ENCODE data around the gene AMDHD2.
"Not testable (repeated sequence)": the region's sequence is repeated elsewhere in the genome, so short reads cannot be mapped to it uniquely, and the experiment has no call there.

Gene AMDHD2

DNA sequence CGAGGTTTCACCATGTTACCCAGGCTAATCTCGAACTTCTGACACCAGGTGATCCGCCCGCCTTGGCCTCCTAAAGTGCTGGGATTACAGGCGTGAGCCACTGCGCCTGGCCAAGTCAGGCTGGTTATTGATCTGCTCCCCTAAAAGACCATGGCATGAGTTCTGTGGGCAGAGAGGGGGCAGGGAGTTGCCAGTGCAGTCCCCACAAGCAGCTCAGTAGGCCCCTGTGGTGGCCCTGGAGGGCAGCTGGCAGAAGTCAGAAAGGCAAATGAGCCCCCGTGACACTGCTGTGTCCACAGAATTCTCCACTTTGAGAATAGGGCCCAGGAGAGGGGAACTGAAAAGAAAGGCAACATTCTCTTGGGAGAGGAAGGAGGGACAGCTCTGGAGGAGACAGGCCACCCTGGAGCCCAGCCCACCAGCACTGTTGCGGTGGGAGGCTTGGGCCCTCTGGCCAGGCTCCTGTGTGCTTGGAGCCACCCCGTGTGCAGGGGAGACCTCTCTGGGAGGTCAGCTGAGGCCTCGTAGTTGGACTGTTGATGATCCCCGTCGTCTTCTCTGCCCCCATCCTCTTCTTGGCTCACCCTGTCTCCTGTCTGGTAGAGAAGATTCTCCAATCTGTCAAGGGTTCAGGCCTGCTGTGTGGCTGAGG, 2.1 kb upstream of the AMDHD2 start:
- no peak for DNase-seq (ENCODE audit: low read depth)

DNA sequence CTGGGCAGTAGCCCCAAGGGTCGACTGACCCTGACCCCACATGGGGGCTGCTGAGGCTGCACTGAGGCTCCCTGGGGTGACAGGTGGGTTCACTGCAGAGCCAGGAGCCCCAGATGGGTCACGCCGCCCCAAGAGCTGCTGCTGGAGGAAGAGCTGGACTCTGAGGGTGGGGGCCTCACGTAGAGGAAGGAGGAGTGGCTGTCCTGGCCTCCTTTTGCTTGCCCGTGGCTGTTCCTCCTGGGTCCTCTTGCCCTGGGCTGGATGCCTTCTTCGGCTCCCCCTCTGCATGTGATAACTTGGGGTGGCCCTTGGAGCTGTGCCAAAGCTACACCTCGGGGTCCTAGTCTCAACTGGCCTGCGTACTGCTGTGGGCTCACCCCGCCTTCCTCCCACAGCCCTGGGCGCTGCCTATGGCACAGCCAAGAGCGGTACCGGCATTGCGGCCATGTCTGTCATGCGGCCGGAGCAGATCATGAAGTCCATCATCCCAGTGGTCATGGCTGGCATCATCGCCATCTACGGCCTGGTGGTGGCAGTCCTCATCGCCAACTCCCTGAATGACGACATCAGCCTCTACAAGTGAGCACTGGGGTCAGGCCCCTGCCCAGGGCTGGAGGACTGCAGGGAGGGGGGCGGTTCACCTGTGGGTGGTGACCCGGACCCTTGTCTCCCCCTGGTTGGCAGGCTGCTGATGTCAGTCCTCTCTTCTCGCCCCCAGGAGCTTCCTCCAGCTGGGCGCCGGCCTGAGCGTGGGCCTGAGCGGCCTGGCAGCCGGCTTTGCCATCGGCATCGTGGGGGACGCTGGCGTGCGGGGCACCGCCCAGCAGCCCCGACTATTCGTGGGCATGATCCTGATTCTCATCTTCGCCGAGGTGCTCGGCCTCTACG, 1.1 kb upstream of the AMDHD2 start:
- DNase-seq (ENCODE audit: low read depth), result no peak

DNA sequence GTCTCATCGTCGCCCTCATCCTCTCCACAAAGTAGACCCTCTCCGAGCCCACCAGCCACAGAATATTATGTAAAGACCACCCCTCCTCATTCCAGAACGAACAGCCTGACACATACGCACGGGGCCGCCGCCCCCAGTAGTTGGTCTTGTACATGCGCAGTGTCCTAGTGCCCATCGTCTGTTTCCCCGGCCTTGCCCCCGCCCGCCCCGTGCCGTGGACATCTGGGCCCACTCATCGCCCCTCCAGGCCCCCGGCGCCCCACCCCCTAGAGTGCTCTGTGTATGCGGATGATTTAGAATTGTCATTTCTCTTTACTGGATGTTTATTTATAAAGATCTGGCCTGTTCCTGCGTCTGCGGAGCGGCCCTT, 475 bp upstream of the AMDHD2 start:
- no peak for DNase-seq (ENCODE audit: low read depth)

DNA sequence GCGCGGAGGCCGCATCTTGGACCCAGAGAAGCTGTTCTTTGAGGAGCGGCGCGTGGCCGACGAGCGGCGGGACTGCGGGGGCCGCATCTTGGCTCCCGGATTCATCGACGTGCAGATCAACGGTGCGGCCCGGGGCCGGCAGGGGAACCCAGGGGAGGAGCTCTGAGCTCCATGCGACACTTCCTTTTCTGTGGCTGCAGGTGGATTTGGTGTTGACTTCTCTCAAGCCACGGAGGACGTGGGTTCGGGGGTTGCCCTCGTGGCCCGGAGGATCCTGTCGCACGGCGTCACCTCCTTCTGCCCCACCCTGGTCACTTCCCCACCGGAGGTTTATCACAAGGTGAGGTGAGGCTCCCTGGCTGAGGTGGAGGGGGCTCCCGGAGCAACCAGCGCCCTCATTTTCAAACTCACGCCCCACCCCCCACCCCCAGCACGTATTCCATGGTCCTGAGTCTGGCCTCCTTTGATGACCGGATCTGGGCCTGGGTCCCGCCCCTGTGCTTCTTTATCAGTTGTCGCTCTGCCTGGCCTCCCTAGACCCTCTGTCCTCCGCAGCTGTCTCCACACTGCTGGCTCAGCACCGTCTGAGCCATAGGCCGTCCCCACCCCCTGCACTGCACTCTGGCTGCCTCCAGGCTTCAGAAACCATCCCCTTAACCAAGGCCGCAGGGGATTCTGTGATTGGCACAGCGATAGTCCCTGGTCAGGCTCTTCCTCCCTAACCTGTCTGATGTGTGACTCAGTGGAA, 787 bp downstream of the AMDHD2 start:
- no peak for DNase-seq (ENCODE audit: low read depth)

DNA sequence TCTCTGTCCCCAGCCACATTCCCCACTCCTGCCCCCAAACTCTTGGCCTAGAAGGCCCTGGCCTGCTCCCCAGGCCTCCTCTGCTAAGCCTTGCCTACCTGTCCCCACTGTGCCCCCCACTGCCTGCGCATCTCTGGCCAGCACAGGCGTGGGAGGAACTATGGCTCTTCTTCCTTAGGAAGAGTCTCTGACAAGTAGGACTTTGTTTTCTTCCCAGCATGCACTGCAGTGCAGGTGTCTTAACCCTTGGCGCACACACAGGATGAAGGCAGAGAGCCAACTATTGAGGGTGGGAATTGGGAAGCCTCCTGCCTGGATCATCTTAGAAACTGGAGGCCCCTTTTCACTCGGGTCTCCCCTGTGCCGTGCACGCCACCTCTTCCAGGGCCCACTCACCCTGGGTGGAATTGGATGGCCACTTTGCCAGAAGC, 3.6 kb downstream of the AMDHD2 start:
- no peak for DNase-seq (ENCODE audit: low read depth)

DNA sequence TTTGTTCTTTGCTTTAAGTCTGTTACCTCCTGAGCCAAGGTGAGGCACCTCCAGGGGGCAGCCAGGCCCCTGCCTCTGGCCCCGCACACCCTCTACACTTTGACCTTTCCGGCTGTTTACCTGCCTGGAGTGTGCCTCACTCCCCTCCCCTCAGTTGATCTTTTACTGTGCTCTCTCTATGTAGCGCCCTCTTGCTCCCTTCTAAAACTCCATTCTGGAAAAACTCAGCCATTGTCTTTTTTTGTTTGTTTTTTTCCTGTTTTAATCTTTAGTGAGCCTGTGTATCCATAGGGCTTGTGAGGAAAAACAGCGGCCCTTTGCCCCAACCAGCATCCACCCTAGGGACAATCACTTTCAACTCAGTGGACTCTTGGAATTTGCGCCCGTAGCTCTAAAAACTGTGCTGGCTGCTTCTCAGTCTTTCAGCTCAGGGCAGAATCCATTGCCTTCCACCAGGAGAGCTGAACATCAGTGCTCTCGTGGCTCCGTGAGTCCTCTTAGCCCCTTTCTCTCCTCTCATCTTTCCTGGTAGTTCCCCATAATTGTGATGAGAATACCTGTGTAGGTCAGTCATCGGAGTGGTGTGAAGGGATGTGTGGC, 4.3 kb downstream of the AMDHD2 start:
- no peak for DNase-seq (ENCODE audit: low read depth)

DNA sequence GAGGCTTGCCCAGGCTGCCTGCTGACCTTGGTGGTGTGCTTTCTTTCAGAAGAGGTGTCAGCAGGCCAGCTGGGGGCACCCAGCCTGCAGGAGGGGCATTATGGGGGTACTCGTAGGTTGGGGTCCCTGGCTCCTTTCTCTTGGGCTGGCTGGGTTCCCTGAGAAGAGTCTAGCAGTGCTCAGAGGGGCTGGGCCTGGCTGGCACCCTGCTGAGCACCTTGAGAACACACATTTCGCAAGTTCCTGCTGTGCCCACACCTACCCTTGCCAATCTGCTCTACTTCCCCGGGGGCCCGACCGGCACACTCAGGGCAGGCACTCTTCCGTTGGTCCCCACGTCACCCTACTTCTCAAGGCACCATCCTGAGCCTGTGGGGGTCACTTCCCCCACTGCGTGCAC, 6.0 kb downstream of the AMDHD2 start:
- no peak for DNase-seq (ENCODE audit: low read depth)

DNA sequence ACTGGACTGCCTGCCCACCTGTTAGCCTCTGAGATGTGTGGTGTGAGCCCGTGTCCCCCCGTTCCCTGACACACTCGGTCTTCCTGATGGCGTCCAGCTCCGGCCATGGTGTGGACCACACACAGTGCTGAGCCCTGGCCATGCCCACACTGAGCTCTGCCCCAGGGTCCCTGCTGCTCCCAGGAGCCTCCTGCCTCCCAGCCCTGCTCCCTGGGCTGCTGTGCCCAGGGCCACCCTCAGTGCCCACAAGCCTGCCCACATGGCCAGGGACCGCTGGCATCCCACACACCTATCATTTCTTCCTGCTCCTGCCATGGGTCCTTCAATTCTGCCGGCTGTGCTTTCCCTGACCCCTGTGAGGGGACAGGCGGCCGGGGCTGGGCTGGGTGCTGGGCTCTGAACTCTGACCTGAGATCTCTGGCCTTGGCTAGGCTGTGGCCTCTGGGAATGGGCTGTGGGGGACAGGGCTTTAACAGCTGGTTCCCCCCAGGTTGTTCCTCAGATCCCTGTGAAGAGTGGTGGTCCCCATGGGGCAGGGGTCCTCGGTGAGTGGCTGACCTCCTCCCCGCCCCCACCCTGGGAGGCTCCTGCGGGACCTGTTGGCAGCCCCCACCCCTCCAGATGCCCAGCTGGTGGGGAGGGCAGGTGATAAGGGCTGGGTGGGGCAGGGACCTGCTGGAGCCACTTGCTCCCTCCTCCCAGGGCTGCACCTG, 7.1 kb downstream of the AMDHD2 start:
- no peak for DNase-seq (ENCODE audit: low read depth)

DNA sequence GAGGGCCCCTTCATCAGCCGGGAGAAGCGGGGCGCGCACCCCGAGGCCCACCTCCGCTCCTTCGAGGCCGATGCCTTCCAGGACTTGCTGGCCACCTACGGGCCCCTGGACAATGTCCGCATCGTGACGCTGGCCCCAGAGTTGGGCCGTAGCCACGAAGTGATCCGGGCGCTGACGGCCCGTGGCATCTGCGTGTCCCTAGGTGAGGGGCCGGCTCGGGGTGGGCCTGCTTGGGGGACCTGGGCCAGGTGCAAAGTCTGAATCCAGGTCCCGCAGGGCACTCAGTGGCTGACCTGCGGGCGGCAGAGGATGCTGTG, 7.6 kb downstream of the AMDHD2 start:
- no peak for DNase-seq (ENCODE audit: low read depth)

DNA sequence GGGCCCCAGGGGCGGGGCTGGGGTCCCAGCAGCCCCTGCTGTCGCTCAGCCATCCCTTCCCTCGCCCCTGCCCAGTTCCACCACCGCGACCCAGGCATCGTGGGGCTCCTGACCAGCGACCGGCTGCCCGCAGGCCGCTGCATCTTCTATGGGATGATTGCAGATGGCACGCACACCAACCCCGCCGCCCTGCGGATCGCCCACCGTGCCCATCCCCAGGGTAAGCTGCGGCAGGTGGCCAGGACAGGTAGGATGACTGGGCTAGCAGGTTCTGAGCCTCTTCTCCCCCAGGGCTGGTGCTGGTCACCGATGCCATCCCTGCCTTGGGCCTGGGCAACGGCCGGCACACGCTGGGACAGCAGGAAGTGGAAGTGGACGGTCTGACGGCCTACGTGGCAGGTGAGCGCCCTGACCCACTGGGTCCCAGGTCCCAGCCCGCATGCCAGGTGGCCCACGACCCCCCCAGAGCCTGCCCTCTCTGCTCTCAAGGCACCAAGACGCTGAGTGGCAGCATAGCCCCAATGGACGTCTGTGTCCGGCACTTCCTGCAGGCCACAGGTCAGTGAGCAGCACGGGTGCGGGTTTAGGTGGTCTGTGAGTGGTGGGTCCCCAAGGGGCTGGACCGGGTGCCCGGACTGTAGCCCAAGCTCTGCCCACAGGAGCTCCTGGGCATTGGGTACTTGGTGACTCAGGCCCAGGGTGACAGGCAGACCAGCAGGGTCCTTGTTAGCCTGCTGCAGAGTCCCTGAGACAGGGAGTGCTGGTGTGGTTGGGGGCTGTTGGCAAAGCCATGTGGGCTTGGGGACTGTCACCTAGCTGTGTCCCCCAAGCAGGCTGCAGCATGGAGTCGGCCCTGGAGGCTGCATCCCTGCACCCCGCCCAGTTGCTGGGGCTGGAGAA, 8.2 kb downstream of the AMDHD2 start:
- no peak for DNase-seq (ENCODE audit: low read depth)

DNA sequence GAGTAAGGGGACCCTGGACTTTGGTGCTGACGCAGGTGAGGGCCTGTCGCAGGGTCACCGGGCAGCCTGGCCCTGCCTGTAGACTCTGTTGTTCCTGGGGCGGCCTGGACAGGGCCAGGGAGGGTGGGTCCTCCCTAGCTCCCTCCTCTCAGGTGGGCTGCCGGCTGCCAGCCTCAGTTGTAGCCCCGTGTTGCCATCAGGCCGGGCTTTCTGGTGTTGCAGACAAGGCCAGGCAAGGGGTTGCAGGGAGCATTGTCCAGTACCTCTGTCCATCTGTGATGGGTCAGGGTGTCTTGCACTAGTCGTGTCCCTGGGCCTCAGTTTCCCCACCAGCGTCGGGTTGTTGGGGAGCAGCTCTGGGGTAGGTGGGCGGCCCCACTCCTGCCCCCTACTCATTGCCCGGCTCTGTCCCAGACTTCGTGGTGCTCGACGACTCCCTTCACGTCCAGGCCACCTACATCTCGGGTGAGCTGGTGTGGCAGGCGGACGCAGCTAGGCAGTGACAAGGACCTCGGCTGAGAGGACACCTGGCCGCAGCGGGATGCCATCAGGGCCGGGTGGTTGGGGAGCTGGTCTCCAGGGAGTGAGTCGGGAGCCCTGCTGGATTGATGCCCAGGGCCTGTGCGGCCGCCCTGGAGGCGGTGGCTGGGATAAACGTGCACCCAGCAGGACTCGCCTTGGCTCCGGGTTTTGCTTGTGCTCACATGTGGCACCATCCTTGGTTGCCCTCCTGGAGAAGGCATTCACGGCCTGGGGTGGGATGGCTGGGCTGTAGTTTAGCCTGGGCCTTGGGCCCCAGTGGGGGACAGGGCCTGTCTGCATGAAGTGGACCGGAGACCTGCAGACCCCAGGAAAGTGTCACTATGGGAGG, 9.1 kb downstream of the AMDHD2 start:
- DNase-seq (ENCODE audit: low read depth), result no peak

DNA sequence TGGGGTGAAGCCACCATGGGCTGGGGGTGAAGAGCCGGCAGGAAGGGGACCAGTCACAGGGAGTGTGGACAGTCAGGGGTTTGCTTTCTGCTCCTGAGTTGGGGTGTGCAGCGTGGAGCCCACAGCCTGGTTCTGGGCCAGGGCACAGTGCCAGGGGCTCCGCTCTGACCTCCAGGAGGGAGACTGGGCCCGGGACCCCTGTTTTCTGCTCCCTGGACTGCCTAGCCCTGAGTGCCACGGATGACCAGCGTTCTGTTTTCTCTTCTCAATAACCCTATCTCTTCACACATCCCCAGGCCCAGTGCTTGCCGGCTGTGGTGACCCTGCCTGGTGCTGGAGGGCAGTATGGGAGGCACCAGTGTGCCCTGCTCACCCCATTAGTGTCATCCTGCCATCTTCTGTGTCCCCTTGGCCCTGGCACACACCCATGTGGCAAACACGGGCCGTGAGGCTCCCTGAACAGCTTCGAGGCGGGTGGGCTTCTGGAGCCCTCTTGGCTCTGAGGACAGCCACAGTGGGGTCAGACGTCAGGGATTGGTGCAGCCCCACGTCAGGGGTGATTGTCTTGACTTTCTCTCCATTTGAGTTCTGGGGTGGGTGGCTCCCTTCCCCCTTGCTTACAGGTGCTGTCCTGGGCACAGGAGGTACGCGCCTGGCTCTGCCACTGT, 9.9 kb downstream of the AMDHD2 start:
- DNase-seq (ENCODE audit: low read depth), result no peak

DNA sequence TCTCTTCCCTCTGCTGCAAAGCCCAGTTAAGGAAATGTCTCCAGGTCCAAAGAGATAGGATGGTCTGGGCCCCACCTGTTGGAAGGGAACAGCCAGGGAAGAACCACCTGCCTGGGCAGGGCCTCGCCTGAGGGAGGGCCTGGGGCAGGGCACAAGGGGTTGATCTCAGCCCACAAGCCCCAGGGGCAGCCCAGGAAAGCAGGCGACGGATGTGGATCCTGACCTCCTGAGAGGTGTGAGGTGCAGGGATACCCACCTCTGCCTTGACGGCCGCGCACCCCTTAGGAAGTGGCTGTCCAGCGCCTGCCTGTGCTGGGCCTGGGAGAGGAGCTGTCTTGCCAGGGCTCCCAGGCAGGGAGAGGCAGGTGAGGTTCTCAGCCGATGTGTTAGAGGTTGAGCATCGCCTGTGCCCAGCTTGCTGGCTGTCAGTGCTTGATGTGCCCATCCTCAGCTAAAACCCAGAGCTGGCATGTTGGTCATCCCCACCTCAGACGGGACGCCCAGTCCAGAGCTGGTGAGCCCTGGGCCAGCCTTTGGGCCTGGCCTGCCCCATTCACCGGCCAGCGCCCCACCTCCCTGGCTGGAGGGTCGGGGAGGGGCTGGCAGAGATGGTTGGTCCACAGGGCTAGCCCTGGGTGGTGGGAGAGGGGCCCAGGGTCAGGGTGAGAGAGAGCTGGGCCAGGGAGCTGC, 10.6 kb downstream of the AMDHD2 start:
- no peak for DNase-seq (ENCODE audit: low read depth)

DNA sequence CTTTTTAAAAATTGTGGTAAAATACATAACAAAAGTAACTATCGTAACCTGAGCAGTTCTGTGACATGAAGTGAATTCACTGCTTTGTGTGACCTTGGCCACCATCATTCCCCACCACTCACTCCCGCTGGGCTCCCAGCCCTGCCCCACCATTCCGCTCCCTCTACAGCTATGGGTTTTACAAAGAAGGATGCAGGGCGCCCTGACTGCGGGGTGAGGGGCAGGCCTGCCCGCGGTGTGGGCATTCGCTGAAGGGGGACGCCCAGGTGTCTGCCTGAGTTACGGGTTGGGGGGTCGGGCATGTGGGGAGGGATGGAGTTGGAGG, 11.2 kb downstream of the AMDHD2 start, which contains the start of gene CEMP1:
TSS of gene CEMP1 (minus strand) at position 38 of the 325 bp plus-strand sequence. CDS start 335 bp downstream, outside the sequence.
- DNase-seq (ENCODE audit: low read depth), result no peak

DNA sequence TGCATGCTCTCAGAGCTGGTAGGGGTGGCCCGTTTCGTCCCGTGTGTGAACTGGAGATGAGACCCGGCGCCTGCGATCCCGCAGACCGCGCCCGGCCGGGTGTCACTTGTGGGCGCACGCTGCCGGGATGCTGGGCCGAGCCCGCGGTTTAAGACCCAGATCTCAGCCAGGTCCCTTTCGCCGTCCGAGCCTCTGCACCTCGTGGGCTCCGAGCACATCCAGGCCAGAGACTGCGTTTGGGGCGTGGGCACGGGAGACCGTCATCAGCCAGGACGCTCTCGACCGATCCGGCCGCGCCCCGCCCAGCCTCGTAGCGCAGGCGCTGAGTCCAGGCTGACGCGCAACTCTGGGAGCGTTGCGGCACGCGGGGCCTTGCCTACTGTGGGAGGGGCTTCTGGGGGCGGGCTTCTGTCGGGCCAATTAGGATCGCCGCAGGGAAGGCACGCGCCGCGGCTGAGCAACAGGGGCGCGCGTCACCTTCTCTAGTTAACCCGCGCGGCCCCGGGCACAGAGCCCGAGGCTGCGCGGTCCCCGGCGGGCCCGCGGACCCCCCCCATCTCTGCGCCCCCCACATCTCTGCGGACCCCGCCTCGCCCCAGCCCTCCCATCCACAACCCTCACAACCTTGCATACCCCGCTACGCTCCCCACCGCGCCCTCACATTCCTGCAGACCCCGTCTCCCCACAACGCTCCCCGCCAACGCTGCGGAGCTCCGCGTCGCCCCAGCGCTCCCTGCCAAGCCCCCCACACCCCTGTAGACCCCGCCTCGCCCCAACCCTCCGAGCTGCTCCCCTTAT, 11.7 kb downstream of the AMDHD2 start:
- DNase-seq (ENCODE audit: low read depth), result peak; percentile 97

DNA sequence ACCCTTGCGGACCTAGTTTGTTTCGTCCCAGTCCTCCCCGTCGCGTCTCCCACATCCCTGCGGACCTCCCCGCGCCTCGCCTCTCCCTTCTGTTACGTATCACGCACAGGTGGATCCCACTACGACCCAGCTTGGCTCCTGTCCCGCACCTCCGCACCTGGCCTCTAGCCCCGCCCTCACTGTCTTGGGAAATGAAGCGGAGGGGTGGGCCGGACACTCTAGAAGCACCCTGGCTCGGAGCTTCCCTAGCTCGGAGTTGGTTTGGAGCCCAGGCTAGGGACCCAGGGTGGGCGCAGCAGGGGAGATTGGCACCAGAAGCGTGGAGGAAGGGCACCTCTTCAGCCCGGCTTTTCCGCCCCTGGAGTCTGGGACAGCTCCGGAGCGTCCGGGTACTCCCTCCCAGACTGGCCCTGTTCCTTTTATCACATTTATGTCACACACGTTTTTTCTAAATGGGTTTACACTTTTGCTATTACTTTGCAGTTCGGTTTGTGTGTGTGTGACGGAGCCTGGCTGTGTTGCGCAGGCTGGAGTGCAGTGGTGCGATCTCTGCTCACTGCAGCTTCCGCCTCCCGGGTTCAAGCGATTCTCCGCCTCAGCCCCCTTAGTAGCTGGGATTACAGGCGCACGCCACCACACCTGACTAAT, 12.4 kb downstream of the AMDHD2 start:
- DNase-seq (ENCODE audit: low read depth), result no peak

DNA sequence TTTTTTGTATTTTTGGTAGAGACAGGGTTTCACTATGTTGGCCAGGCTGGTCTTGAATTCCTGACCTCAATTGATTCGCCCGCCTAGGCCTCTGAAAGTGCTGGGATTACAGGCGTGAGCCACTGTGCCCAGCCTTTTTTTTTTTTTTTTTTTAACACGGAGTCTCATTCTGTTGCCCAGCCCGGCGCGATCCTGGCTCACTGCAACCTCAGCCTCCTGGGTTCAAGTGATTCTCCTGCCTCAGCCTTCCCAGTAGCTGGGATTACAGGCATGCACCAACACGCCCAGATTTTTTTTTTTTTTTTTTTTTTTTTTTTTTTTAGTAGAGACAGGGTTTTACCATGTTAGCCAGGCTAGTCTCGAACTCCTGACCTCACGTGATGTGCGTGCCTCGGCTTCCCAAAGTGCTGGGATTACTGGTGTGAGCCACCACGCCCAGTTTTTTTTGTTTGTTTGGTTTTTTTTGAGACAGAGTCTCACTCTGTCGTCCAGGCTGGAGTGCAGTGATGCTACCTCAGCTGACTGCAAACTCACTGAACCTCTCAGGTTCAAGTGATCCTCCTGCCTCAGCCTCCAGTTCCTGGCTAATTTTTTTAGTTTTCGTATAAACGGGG, 13.1 kb downstream of the AMDHD2 start:
- not testable (repeated sequence) for DNase-seq (ENCODE audit: low read depth)
